Body of pancreas (tissue), 4 donors: ENCODE measurements around the gene EMP1. TPM values are rescaled to one million over a fixed set of nuclear protein-coding genes. Genes with fewer than 3 reads are reported as not detected.

Source experiments
- ATAC-seq: fragments of 150-250 bp; one replicate; pipeline ENCODE4 v1.9.1; 2016
- DNase-seq, 4 donors: peaks; one replicate each; pipeline ENCODE4 v3.0.0-alpha.2; 2019
- H3K27ac ChIP-seq, 4 donors: fragments of 200-600 bp; sonication (generic); 1 replicate in 3 of 4; 2 replicates in 1 of 4; pipeline versions ENCODE4 v1.5.1 to v1.6.1; 2016 to 2019; ENCODE audit warnings: mild to moderate bottlenecking in 1 of 4, mixed read lengths in 1 of 4, moderate library complexity in 1 of 4
- H3K27me3 ChIP-seq, 2 donors: fragments of 200-600 bp; sonication (generic); one replicate each; pipeline ENCODE4 v1.6.0; 2016; ENCODE audit warnings: mild to moderate bottlenecking in 1 of 2
- H3K36me3 ChIP-seq, 2 donors: fragments of 200-600 bp; sonication (generic); replicated peaks in 1 of 2; 2 replicates each; pipeline ENCODE4 v1.5.1; 2016; ENCODE audit warnings: low read depth in 2 of 2; ENCODE audit not compliant: insufficient read depth in 1 of 2
- H3K4me1 ChIP-seq: fragments of 200-600 bp; sonication (generic); one replicate; pipeline ENCODE4 v1.6.0; 2016
- H3K4me3 ChIP-seq, 2 donors: fragments of 200-600 bp; sonication (generic); 1 replicate in 1 of 2; 2 replicates in 1 of 2; pipeline ENCODE4 v1.5.1; 2016 to 2019
- H3K9me3 ChIP-seq, 3 donors: fragments of 200-600 bp; sonication (generic); 1 replicate in 2 of 3; 2 replicates in 1 of 3; pipeline ENCODE4 v1.5.1; 2016
- CTCF ChIP-seq, 7 experiments: fragments of 450-650 bp in 4 of 7; fragments of 200-600 bp in 3 of 7; sonication (generic) in 3 of 7; IDR thresholded peaks; one replicate each; pipeline ENCODE4 v1.5.1; 2016 to 2019; ENCODE audit warnings: antibody characterized with exemption in 7 of 7
- POLR2A ChIP-seq, 3 donors: fragments of 450-650 bp; IDR thresholded peaks; one replicate each; pipeline ENCODE4 v1.6.1; 2016; ENCODE audit warnings: antibody characterized with exemption in 3 of 3, mild to moderate bottlenecking in 2 of 3
- WGBS, 2 donors: methylation state at CpG; one replicate each; pipeline ENCODE4 v1.1.5; 2017; 5-methylcytosine and 5-hydroxymethylcytosine counted together
- intact Hi-C: fragments of 100-400 bp; cut with DNase I; formaldehyde crosslinking; loops from one replicate; pipeline ENCODE4 v1.15.1; 2023
- total RNA-seq, 2 donors: library from RNA; depleted of rRNA; stranded (reverse); fragments of >200 nt; gene quantifications; one replicate each; pipeline ENCODE4 v1.1.0, GENCODE V29; 2016

EMP1 gene
- total RNA-seq, 2 donors from 2014 or later: 29.0 to 40.5 TPM

- ATAC-seq (no peak), DNase-seq (no peak)
- no peaks in the 10 kb centered on the region for H3K36me3 ChIP-seq
- H3K4me3 ChIP-seq: no peak overlapping the region
- 57 to 61% methylated on average over 3 of the region's 3 CpGs for WGBS, 2 donors
- no peak for TF ChIP-seq CTCF (IDR thresholded peaks at IDR 0.05)
- TF ChIP-seq POLR2A (IDR thresholded peaks at IDR 0.05): no peak
- H3K4me1 ChIP-seq: peaks cover 3% of the 10 kb centered on the region
- H3K9me3 ChIP-seq: no peaks in the 10 kb centered on the region
- intact Hi-C loops: no loop called here
- H3K27ac ChIP-seq: no peak overlapping the region
- H3K27me3 ChIP-seq: no peaks in the 10 kb centered on the region
Measured at GRCh38 chr12:13223941-13224340, 27.4 kb downstream of the EMP1 start.

GRCh38 chr12:13227191-13227590 lies 30.7 kb downstream of the EMP1 start:
- ATAC-seq (no peak), DNase-seq (no peak)
- H3K4me3 ChIP-seq: no peak overlapping the region
- TF ChIP-seq CTCF (IDR thresholded peaks at IDR 0.05) (no peak), POLR2A (IDR thresholded peaks at IDR 0.05) (no peak)
- intact Hi-C loops: no loop called here
- no peaks in the 10 kb centered on the region for H3K27me3 ChIP-seq
- peaks cover 1% of the 10 kb centered on the region for H3K4me1 ChIP-seq
- no peaks in the 10 kb centered on the region for H3K36me3 ChIP-seq
- no peak overlapping the region for H3K27ac ChIP-seq
- 56 to 66% methylated on average over 7 of the region's 7 CpGs for WGBS, 2 donors
- no peaks in the 10 kb centered on the region for H3K9me3 ChIP-seq

GRCh38 chr12:13228579-13228978 lies 32.1 kb downstream of the EMP1 start:
- TF ChIP-seq POLR2A (IDR thresholded peaks at IDR 0.05): no peak
- TF ChIP-seq CTCF (IDR thresholded peaks at IDR 0.05): no peak
- 74 to 77% methylated on average over 7 of the region's 7 CpGs for WGBS, 2 donors
- Histone ChIP-seq H3K36me3 (no peaks in the 10 kb centered on the region), H3K27me3 (no peaks in the 10 kb centered on the region), H3K4me3 (no peak overlapping the region), H3K4me1 (no peaks in the 10 kb centered on the region), H3K9me3 (no peaks in the 10 kb centered on the region), H3K27ac (no peak overlapping the region)
- intact Hi-C loops: no loop called here
- DNase-seq (no peak), ATAC-seq (no peak)

- TF ChIP-seq CTCF (IDR thresholded peaks at IDR 0.05): no peak
- TF ChIP-seq POLR2A (IDR thresholded peaks at IDR 0.05): no peak
- no peak overlapping the region for H3K27ac ChIP-seq
- H3K4me3 ChIP-seq: no peak overlapping the region
- intact Hi-C loops: no loop called here
- DNase-seq: no peak
- no peak for ATAC-seq
- no peaks in the 10 kb centered on the region for H3K4me1 ChIP-seq
- no peaks in the 10 kb centered on the region for H3K9me3 ChIP-seq
- H3K27me3 ChIP-seq: no peaks in the 10 kb centered on the region
- WGBS, 2 donors: 40 to 46% methylated on average over 5 of the region's 5 CpGs
- H3K36me3 ChIP-seq: no peaks in the 10 kb centered on the region
Measured at GRCh38 chr12:13229504-13229903, 33.0 kb downstream of the EMP1 start.

GRCh38 chr12:13230500-13230899 lies 34.0 kb downstream of the EMP1 start:
- WGBS, 2 donors: 64 to 68% methylated on average over 5 of the region's 5 CpGs
- no peak for ATAC-seq
- no peak overlapping the region for H3K27ac ChIP-seq
- H3K9me3 ChIP-seq: no peaks in the 10 kb centered on the region
- no peaks in the 10 kb centered on the region for H3K4me1 ChIP-seq
- no peaks in the 10 kb centered on the region for H3K27me3 ChIP-seq
- TF ChIP-seq CTCF (IDR thresholded peaks at IDR 0.05): no peak
- no peak for TF ChIP-seq POLR2A (IDR thresholded peaks at IDR 0.05)
- no peak overlapping the region for H3K4me3 ChIP-seq
- H3K36me3 ChIP-seq: no peaks in the 10 kb centered on the region
- intact Hi-C loops: no loop called here
- DNase-seq: no peak
